Umbilical cord (tissue), 2 donors: Measurements from ENCODE around the gene POLD4. TPM values are rescaled to one million over a fixed set of nuclear protein-coding genes. Genes with fewer than 3 reads are reported as not detected.

Experiments used
- DNase-seq: peaks from one replicate; pipeline ENCODE4 v3.0.0-alpha.2; 2015; ENCODE audit warnings: low spot score
- total RNA-seq: library from RNA; depleted of rRNA; stranded (reverse); fragments of >200 nt; gene quantifications from one replicate; pipeline ENCODE4 v1.2.3, GENCODE V29; 2014; ENCODE audit warnings: low replicate concordance; ENCODE audit not compliant: insufficient read depth

The POLD4 gene
- total RNA-seq, 1 donor from 2014 or later, result 52.7 TPM

DNA sequence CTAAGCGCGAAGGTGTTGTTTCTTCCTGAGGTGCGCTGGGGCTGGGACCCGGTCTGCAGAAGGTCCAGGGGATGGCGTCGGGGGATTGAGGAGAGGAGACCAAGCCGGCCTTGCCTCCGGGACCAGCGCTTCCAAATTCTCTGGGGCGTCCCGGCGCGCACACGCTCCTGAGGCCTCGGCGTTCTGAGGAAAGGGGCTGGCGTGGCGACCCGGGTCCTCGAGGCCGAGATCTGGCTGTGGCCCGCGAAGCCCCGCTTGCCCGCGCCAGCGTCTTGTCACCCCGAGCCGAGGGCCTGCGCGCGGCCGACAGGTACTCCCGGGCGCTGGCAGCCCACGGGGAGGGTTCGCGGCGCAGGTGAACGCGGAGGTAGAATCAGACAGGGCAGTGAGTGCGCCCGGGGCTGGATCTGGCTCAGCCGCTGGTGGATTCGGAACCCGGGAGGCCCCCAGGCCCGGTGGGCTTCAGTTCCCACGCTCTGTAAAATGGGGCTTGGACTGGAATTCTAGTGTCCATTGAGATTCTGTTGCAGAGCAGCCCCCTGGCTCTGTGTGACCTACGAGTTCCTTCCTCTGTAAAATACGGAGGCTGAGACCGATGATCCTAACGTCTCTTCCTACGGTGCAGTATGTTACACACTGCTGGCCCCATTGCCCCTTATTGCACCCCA, 35.3 kb downstream of the POLD4 start:
- no peak for DNase-seq

DNA sequence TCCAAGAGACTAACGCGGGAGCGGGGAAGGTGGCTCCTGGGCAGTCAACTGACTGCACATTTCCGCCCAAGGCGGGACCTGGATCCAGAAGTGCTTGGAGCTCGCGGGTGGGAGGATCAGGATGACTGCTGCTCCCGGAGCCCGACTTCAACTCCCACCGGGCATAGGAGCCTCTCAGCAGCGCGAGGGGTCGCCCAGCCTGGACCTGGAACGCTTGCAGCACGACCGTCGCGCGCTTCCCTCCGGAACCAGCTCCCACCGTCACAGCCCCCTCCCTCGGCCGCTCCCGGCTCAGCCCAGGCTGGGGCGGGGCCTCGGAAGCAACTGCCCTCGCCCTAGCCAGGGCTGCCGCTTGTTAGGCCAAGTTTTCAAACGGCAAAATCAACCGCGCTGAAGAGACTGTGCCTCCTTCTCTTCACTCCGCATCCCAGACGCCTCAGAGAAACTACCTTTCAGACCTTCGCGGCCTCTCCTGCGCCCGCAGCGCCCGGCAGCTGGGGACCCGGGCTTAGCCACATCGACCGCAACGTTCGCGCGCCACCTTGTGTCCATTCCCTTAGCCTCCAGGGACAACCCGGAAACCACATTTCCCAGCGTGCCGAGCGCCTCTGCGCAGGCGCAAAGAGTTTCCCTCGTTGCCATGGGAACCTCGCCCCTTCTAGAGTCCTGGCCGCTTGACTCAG, 36.0 kb downstream of the POLD4 start:
- peak; percentile 99 for DNase-seq

DNA sequence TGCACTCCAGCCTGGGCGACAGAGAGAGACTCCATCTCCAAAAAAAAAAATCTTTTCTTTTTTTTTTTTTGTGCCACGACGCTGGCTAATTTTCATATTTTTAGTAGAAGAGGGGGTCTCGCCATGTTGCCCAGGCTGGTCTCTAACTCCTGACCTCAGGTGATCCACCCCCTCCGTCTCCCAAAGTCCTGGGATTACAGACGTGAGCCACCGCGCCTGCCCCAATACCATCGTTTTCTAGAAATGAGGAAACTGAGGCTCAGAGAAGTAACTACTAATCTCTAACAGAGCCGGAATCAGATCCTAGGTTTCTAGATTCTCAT, 36.5 kb downstream of the POLD4 start:
- no peak for DNase-seq

DNA sequence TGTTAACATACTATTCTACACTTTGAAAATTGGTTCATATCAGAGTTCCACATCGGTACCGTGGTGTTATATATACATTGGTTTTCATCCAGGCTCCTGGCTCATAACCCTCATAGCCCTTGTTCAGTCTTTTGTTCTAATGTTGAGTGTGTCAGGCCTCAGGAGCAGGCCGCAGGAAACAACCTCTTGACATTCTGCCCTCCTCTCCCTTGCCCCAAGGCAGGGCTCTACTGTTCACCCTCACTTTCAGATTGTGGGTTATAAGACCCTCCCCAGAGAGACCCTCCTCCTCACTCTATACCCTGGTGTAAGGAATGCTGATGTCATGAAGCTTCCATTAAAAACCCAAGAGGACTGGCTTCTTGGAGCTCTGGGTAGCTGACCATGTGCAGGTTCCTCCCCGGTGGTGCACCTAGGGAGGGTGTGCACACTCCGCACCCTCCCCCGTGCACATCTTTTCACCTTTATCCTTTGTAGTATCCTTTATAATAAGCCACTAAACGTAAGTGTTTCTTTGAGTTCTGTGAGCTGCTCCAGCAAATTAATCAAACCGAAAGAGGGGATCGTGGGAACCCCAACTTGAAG, 37.9 kb downstream of the POLD4 start:
- DNase-seq, result no peak

DNA sequence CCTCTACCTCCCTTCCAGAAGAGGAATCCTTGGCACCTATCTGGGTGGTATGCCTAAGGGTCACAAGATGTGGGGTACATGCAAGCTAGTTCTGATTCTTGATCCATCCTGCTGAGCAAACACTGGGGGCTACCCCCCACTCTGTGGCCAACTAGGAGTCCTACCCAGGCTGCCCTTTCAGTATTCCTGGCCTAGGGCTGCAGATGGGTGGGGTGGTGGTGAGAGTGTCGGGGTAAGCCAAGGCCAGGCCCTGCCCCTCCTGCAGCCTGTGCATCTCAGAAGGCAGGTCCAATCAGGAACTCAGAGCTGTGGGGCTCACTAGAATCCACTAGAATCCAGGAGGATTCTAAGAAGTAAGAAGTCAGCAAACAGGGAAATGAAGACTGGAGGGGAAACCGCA, 39.1 kb downstream of the POLD4 start:
- DNase-seq, result no peak

DNA sequence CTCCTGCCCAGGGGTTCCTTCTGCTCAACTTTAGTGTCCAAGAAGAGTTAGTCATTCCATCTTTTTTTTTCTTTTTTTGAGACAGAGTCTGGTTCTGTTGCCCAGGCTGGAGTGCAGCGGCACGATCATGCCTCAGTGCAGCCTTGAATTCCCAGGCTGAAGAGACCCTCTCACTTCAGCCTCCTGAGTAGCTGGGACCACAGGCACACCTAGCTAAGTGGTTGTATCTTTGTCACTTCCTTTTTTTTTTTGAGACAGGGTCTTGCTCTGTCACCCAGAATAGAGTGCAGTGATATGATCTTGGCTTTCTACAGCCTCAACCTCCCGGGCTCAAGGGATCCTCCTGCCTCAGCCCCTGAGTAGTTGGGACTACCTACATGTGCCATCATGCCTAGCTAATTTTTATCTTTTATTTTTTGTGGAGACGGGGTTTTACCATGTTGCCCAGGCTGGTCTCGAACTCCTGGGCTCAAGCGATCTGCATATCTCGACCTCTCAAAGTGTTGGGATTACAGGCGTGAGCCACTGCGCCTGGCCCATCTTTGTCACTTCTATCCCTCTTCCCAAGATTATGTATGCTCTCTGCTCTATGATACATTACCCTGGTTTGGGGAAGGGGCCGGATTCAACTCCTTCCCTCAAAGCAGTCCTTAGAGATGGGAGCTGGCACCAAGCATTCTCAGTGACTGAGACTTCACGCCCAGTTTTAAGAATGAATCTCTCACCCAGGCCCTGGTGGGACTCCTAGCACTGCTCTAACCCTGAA, 40.0 kb downstream of the POLD4 start:
- no peak for DNase-seq

DNA sequence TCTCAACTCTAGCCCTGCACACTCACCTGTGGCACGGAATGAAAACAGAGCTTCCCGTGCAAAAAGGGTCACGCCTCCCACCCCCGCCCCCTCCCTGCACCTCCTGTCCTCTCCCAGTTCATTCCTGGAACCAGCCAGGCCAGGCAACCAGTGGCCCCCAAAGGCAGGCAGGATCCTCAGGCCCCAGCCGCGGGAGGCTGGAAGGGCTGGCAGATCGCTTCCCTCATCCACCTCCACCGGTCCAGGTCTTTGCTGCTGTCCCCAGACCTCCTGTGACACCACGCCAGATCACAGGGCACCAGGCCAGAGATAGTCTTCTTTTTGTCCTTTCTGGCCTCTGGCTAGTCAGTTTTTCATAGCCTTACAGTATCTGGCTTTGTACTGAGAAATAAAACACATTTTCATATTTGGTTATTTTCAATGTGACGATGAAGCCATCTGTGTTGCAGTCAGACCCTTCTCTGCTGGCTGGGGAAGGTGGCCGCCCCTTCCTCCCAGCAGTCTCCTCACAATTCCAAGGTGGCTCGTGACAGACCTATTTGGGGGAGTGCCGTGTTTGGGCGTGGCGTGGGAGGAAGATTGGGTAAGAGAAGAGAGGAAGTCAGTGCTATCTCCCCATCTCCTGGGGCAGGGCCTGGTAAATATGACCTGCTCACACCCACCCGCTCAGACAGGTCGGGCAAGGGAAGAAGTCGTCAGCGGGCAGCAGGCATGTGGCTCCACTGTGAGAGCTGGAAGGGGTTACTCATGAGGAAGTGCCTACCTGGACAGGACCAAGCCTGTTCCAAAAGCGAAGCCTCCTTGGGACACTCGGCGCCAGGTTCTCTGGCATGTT, 40.9 kb downstream of the POLD4 start:
- peak; percentile 69 for DNase-seq

DNA sequence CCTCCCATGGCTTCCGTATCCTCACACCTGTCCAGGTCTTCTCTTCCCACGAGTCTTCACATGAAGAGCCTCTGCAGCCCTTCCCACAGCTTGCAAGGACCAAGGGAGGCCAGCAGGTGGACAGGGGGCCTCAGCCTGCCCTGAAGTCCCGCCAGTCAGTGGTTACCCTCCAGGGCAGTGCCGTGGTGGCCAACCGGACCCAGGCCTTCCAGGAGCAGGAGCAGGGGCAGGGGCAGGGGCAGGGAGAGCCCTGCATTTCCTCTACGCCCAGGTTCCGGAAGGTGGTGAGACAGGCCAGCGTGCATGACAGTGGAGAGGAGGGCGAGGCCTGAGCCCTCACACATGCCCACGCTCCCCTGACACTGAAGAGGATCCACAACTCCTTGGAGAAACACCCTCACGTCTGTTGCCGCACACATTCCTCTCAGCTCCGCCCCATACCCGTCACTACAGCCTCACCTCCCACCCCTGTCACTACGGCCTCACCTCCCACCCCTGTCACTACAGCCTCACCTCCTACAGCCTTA, 41.7 kb downstream of the POLD4 start:
- DNase-seq, result no peak

DNA sequence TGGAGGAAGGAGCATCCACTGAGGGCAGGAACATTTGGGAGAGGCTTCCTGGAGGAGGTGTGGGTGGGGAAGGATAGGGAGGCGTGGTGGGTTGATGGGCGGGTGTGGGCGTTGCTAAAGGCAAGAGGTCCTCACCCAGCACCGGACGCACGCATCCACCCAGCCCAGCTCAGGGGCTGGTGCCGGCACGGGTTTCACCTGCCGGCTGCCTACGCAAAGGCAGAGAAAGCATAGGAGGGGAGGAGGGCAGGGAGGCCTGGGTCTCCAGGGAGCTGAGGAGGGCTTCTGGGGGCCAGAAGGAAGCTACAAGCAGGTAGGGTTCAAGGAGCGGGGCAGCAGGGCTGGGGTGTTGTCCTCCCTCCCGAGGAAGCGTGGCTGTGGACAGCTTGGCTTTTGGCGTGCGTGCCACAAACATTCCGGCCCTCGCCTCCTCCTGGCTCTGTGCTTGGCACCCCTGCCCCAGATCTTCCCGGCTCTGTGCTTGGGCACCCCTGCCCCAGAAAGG, 42.2 kb downstream of the POLD4 start:
- DNase-seq, result no peak

DNA sequence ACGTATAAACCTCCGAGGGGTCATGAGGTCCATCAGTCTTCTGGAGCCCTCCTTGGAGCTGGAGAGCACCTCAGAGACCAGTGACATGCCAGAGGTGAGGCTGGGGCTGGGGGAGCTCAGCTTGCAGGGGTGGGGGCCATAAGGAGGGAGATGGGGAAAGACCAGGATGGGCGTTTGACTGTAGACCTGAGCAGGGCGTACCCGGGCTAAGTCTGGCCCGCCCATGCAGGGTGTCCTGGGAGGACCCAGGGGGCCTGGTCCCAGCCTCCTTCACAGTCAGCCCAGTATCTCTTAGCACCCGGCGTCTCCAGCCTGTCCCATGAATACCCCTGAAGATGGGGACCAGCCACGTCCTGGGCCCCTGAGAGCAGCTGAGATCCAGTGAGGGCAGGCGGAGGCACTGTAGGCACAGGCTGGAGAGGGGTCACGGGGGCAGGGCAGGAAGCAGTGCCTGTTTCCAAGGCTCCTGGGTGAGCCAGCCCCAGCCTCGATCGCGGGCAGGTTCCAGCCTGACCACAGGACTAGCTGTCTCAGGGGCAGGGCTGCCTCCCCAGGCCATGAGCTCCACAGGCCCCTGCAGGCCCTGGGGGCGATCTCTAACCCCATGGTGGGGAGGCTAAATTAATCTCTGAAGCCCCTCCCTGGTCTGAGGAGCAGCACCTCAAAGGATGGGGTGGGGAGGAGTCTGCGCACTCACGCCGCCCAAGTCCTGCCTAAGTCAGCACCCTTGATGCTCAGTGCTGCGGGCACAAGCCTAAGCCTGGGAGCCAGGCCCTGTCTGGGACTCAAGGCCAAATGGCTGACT, 42.9 kb downstream of the POLD4 start:
- DNase-seq, result no peak

DNA sequence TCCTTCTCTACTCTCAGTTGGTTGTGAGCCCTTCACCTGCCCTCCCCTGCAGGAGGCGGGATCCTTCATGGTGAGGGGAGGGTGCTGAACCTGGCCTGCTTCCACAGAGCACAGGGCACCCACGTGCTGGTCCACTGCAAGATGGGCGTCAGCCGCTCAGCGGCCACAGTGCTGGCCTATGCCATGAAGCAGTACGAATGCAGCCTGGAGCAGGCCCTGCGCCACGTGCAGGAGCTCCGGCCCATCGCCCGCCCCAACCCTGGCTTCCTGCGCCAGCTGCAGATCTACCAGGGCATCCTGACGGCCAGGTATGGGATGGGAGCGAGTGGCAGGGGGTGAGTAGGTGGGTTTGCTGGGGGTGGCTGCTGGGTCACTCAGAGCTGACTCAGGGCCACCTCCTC, 43.7 kb downstream of the POLD4 start:
- DNase-seq, result no peak

DNA sequence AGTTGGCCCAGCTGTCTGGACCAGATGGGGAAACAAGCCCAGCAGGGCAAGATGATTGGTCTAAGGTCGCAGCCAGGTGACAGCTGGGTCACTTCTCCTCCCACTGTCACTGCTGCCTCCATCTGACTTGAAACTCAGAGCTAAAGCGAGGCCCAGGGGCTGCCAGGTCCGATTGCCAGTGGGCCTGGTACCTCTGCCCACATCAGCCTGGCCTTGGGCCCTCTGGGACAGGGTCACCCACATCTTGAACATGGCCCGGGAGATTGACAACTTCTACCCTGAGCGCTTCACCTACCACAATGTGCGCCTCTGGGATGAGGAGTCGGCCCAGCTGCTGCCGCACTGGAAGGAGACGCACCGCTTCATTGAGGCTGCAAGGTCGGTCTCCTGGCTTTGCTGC, 44.2 kb downstream of the POLD4 start:
- no peak for DNase-seq

DNA sequence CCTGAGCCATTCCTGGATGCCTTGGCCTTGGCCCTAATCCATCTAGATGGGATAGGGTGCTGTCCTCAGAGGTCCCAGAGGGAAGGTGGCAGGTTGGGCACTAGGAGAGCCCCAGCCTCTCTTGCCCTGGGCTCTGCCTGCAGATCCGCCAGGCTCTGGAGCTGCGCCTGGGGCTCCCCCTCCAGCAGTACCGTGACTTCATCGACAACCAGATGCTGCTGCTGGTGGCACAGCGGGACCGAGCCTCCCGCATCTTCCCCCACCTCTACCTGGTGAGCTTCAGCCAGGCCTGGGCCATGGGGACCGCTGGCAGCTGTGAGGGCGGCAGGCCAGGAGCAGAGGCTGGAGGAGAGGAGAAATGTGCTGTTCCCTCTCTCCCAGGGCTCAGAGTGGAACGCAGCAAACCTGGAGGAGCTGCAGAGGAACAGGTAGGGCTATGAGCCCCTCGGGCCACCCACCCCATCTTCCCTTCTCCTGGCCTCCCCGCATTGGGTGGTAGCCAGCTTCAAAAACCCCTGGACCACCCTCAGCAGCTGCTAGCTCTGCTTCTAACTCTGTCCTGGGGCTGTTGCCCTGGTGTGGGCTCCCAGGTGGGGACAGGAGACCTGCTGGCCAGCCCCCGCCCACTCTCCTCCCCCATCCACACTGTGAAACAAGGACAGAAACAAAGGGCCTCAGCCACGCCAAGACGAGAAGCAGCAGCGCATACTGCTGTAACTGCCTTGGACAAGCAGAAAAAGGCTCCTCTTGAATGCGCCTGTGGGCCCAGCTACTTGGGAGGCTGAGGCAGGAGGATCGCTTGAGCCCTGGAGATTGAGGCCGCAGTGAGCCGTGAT, 45.1 kb downstream of the POLD4 start:
- DNase-seq, result no peak

DNA sequence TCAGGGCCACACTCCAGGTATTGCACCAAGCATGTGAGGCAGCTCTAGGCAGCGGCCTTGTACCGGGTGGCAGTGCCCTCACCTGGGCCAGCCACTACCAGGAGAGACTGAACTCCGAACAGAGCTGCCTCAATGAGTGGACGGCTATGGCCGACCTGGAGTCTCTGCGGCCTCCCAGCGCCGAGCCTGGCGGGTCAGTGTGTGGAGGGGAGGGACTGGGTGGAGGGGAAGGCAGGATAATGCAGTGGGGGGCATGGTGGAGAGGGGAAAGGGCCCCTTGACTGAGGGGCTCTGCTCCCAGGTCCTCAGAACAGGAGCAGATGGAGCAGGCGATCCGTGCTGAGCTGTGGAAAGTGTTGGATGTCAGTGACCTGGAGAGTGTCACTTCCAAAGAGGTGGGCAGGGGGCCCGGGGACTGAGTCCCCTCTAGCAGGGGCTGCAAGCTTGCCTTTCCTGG, 45.8 kb downstream of the POLD4 start:
- no peak for DNase-seq

DNA sequence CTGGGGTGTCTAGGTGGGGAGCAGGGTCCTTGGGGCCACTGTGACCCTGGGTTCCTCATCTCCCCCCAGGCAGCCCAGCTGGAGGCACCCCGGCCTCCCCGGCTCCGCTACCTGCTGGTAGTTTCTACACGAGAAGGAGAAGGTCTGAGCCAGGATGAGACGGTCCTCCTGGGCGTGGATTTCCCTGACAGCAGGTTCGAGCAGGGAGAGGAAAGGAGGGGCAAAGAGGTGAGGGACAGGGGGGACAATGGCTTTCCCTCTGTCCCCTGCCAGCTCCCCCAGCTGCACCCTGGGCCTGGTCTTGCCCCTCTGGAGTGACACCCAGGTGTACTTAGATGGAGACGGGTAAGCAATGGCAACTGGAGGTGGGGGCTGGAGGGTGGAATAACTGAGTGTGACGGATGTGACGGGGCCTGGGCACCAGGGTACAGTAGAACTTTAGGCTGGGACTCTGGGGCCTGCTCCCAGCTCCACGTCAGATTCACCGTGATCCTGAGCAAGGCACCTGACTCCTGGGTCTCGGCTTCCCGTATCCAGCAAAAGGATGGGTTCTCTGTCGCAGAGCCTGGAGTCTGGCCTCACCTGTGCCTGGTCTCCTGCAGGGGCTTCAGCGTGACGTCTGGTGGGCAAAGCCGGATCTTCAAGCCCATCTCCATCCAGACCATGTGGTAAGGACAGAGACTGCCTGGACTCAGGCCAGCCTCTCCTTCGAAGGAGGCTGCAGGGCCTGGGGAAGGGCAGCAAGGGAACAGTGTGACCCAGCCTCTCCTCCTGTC, 46.4 kb downstream of the POLD4 start:
- no peak for DNase-seq

DNA sequence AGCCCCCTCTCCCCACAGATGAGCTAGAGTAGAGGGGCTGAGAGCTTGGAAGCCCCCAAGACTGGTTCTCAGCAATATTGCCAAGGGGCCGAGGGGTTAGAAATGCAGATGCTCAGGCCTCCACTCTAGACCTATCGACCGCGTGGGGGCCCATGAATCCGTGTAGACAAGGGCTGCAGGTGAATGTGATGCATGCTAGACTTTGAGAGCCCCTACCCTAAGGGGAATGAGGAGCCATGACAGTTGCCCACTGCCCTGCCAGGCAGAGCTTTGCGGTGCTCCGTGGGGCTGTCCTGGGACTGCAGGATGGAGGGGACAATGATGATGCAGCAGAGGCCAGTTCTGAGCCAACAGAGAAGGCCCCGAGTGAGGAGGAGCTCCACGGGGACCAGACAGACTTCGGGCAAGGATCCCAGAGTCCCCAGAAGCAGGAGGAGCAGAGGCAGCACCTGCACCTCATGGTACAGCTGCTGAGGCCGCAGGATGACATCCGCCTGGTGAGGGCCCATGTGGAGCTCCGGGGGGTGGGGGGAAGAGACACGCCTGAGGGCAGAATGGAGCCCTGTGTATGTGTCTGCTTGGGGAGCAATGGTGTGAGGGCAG, 48.7 kb downstream of the POLD4 start:
- DNase-seq, result no peak

DNA sequence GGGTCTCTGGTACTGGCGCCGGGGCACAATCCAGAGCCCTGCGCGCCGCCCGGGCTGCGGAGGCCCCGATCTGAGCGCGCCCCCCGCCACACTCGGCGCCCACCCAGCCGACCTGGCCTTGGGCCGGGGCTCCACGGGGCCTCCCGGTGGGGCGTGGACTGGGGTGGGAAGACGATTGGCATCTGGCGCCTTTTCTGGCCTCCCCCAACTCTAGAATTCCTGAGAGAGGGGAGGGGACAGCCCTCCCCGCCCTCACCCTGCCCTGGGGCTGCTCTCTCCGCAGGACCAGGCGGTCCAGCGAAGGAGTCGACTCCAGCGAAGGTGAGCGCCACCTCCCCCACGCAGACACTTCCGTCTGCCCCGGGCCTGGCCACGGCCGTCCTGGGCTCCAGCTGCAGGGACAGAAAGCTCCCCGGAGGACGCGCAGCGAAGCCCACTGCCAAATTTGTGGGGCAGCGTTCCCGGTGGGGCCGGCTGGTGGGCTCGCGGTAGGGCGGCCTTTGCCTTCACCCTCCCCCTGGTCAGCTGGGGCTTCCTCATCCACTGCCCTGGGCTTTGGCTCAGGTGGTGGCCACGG, 49.4 kb downstream of the POLD4 start:
- no peak for DNase-seq
